Kidney tubule cell (primary cell): Measurements from ENCODE around the gene SLC35F1.
"Not testable (repeated sequence)": the region's sequence is repeated elsewhere in the genome, so short reads cannot be mapped to it uniquely, and the experiment has no call there.

Experiments
- DNase-seq: peaks from one replicate; pipeline ENCODE4 v3.0.0-alpha.2; 2018; ENCODE audit warnings: low spot score

The SLC35F1 gene

DNA sequence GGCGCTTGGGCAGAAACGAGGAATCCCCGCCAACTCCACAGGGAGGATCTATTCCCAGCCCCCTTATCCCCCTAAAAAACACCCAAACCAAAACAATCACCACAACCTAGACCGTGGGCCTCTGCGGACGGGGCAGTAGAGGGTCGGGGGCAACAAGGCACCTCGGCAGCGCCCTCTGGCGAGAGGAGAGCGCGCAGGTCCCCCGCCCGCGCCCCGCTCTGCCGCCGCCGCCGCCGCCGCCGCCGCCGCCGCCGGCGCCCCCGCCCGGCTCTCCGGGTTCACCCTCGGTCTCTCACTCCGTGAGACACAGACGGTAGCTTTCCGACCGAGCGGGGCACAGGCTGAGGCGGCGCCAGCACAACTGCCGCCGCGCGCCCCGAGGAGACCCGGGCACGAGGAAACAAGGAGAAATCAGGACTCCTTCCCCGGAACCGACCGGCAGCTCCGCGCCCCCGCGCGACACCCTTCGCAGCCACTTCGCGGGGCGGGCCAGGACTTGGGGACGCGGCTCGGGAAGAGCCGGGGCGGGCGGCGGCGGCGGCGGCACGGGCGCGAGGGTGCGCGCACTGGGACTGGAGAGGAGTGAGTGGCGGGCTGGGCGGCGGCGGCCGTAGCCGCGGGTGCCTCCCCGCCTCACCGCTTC is at the start of gene SLC35F1:
TSS of gene SLC35F1 (plus strand) at position 307 of the 643 bp plus-strand sequence.
- peak; percentile 25 for DNase-seq

DNA sequence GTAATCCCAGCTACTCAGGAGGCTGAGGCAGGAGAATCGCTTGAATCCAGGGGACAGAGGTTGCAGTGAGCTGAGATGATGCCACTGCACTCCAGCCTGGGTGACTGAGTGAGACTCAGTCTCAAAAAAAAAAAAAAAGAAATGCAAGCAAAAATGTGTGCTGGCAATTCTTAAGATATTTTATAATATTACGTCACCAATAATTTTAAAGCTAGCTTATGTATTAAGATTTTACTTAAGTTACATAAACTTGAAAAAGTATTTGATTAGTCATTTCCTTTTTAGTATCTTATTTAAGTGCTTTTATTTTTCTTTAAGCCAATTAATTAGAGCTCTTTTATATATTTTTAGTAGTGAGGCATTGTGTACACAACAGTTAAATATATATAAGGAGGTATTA is 48.5 kb upstream of the SLC35F1 start:
- not testable (repeated sequence) for DNase-seq

DNA sequence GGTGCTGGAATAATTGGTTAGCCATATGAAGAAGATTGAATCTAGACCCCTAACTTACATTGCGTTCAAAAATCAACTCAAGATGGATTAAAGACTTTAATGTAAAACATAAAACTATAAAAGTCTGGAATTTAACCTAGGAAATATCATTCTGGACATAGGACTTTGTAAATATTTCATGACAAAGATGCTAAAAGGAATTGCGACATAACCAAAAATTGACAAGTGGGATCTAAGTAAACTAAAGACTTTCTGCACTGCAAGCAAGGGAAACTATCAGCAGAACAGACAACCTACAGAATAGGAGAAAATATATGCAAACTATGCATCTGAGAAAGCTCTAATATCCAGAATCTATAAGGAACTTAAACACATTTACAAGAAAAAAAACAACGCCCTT is 45.5 kb upstream of the SLC35F1 start:
- DNase-seq, result no peak

DNA sequence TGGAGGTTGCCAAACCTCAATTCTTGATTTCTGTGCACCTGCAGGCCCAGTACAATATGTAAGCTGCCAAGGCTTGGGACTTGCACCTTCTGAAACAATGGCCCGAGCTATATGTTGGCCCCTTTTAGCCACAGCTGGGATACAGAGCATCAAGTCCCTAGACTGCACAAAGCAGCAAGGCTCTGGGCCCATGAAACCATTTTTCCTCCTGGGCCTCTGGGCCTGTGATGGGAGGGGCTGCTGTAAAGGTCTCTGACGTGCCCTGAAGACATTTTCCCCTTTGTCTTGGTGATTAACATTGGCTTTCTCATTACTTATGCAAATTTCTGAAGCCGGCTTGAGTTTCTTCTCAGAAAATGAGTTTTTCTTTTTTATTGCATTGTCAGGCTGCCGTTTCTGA is 40.5 kb upstream of the SLC35F1 start:
- DNase-seq, result no peak

DNA sequence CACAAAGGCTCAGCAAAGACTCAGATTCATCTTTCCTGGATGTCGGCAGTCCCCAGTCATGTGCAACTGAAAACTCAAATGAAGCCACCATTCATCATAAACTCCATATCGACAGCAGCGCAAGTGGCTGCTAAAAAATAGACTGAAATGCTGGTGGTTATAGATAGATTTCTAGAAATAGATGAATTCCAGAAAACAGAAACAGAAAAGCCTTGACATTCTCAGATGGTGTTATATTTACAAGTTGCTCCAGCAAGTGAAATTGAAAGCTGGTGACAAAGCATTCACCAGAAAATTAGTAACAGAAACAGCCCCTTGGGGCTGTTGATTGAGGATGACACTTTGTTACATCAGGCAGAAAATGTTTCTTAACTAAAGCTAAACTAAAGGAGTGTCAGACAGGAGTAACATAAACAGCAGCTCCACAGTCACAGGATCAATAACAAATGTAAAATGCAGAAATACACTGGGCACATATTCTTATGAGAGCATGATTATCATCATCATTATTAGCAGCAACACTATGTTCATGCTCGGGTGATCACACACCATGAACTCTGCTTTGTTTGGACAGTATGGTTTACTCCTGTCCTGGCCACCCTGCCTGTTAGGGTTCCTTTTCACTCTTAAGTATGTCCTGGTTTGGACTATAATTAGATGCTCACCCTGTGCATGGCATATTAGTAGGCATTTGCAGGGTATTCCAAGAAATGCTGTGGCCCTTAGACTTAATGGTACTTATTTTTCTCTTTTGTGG is 36.4 kb upstream of the SLC35F1 start:
- no peak for DNase-seq

DNA sequence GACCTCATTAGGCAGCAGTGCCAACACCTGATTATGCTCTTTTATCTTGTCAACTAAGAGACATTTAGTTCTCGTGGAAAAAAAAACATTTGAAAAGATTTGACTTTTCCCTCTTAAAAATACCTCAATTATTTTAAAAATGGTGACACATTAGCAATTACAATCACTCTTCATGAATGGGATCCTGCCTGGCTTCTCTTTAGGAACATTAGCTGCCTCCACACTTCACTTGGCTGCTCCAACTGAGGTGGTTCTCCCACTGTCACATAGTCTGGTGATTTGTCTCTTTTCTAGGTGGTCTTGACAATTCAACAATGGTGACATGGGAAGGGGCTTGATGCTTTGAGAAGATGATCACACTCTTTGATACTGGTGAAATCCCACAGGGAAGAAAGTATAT is 26.2 kb upstream of the SLC35F1 start:
- no peak for DNase-seq

DNA sequence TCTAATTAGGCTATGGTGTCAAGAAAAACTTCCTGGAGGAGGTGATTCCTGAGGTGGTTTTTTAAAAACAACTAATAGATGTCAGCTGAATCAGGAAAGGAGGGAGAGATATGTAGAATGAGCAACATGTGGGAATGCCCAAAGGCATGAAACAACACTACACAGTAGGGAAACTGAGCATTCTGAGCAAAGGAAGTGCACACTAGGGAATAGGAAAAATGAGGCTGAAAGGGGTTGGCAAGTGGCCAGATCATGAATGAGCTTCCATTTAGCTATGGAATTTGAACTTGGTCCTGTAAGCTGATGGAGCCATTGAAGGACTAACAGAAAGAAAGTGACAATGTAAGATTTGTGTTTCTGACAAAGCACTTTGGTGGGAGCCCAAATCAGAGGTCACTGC is 16.9 kb upstream of the SLC35F1 start:
- no peak for DNase-seq

DNA sequence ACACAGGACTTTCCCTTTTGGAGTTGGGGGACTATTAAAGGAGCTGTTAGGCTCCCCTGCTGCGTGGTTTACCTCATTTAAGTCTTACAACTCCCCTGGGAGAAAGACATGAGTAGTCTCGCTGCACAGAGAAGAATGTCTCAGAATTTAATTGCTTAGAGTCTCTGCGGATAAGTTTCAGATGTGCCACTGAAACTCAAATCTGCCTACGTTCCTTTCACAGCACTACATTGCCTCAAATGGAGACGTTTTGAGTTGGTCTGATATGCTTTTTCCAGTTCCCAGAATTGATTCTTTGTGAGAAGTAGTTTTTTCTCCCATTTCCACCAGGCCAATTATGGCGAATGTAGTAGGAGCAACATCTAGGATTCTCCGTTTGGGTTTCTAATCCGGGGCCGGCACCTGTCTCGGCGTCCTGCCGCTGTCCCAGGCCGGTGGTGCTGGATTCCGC is 532 bp upstream of the SLC35F1 start:
- DNase-seq, result no peak

DNA sequence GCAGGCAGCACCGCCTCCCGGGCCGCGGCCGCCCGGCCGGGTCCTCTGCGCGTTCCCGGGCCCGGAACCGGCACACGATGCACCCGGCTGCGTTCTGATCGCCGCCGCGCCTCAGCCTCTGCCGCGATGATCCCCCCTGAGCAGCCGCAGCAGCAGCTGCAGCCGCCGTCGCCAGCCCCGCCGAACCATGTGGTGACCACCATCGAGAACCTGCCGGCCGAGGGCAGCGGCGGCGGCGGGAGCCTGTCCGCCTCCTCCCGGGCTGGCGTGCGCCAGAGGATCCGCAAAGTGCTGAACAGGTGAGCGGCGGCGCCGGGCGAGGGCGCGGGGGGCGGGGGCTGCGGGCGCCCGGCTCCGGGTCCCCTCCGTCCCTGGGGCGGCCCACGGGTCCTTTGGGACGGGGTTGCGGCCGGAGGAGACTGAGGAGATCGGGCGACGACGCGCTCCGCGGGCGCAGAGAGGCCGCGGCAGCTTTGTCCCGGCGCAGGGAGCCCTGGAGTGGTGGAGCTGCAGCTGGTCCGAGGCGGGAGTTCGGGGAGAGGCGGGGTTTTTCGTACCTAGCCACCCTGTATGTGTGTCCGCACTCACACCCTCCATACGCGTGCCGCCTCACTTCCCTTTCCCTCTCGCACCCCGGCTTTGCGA is 659 bp downstream of the SLC35F1 start:
- peak; percentile 17 for DNase-seq

DNA sequence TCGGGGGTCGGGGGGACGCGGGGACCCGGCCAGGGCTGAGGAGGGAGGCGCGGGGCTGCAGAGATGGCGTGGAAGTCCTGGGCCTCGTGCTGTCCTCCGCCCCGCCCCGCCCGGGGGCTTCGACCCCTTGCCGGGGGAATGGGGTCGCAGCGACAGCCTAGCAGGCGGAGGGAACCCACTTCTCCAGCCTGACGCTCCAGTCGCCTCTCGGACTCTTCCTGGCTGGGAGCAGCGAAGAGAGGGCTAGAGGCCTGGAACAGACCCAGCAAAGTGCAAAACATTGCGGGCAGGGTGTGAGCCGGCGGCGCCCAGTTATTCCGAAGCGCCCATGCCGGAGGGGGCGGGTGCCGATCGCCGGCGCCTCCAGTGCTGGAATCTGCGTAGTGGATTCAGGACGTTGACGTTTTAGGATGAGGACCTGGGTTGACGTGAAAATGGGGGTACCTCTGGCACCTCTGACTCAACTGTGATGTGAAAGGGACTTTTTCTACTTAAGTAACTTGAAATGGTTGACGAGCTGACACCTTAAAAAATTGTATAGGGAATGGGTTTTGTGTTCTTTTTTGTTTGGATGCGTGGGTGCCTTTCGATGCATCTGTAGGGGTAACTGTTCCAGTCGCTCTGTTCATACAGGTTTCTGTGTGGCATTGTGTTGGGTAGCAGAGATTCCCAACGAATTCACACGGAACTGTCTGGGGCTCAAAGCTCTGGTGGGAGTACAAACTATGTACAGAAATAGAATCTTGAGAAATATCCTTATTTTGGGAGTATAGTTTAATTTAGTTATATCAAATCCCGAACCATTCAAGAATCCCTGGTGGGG is 1.4 kb downstream of the SLC35F1 start:
- DNase-seq, result peak; percentile 4

DNA sequence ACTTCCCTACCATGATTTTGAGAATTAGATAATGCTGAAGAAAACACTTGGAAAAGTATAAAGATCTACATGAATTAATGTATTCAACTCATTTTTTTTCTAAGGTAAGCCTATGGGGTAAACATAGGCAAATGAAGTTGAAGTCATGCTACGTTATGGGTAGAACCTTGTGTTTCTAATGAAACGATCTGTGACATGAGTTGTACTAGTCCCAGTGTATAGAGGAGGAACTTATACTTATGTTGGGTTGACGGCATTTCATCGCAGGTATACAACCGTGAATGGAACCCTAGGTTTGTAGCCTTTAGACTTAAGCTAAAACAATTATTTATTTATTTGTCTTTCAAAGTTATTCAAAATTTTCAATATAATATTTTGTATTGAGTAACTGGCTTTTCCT is 2.6 kb downstream of the SLC35F1 start:
- DNase-seq, result no peak

DNA sequence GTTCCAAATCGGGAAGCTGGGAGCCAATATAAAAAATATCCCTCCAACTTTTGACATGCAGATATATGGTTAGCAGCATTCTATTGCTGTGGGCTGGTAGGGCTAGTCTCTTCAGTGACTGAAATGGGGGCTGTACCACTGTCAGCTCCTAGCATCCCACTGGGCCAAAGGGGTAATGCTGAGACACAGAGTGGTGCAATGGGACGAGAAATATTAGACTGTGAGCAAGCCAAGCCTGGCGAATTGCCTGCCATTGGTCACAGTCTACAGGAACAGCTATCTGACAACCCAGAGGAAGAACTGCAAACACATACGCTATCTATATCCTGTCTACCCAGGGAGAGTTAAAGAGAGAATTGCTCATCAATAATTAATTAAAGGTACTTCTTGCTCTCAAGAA is 3.5 kb downstream of the SLC35F1 start:
- DNase-seq, result no peak

DNA sequence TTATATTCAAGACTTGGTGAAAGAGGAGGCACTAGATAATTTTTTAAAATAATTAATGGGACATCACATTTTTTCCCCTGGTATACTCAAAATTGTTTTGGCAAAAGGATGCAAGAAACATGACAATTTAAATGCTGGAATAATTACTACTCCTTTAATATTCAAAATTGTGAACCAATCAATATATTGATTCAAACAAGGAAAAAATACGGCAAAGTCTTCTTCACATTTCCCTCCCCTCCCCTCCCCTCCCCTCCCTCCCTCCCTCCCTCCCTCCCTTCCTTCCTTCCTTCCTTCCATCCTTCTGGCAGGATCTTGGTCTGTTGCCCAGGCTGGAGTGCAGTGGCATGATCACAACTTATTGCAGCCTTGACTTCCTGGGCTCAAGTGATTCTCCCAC is 4.1 kb downstream of the SLC35F1 start:
- DNase-seq, result no peak

DNA sequence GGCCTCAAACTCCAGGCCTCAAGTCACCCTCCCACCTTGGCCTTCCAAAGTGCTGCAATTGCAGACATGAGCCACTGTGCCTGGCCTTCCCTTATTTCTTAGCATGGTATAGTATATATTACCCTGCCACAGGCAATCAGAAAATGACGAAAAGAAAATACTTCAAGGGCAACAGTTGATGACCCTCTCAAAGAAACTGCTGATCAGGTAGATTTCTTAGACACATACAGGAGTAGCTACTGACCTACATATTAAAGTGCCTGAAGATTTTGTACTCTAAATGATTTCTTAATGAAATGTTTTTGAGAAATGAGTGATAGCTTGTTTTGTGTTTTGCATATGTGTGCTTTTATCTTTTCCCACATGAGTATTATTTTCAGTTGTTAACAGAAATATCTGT is 4.6 kb downstream of the SLC35F1 start:
- no peak for DNase-seq

DNA sequence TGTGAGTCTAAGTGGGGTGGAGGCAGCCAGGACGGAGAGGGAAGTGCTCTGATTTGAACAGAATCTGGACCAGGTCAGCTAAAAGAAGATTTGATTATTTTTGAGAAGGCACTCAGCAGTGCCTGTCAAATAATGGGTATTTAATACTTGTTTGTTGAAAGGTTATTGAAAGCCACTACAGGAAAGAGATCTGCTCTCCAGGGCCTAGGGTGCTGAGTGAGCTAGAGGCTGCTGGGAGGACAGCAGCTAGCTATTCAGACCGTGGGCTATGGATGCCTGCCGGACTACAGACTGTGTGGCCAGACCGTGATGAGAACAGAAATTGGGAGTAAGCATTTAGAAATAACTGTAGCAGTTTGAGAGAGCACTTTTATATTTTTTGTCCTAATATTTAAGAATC is 8.8 kb downstream of the SLC35F1 start:
- DNase-seq, result no peak

DNA sequence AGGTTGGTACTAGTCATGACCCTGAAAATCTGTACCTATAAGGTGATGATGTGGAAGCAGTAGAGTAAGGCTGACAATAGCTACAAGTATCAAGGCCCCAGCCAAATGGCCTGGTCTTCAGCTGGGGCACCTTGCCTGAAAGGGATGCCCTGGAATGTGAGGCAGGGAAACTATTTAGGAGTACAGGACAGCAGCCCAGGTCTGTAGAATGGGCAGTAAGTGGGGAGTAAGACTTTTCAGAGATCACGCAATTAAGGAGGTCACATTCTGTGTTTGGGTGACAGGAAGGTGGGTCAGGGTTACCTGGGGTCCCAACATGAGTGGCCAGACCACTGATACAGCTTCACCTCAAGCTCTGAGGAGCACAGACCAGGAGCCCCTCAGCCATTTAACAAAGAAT is 9.4 kb downstream of the SLC35F1 start:
- no peak for DNase-seq

DNA sequence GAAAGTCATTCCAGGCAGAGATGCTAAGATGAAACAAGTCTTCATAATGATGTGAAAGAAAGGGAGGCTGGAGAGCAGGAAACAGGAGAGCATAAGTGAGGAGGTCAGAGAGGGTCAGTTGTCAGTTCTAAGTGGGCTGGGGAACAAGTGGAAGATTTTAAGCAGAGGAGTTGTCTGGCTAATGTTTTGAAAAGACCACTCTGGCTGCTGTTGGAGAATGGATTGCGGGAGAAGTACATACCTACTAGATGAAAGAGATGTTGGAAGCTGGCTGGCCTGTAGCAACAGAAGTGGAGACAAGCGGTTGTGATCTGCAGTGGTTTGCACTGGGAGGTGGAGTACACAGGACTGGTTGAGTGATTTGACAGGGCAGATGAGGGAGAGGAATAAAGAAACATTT is 10.1 kb downstream of the SLC35F1 start:
- DNase-seq, result no peak

DNA sequence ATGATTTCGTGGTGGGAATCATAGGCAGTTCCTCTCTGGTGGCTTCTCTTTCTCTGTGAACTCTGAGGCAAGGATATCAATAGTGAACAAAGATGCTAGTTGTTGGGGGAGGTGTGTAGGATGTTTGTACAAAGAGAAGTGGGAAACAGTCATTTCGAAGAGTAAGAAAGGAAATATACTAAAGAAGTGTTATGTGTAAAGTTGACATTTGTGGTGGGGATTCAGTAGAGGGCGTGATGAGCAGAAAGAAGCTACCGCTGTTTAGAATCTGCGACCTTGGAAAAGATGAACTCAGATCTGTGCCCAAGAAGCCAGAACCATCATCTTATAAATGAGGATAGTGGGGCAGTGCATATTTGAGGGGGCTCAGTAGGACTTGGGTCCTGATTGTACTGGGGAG is 11.4 kb downstream of the SLC35F1 start:
- DNase-seq, result no peak

DNA sequence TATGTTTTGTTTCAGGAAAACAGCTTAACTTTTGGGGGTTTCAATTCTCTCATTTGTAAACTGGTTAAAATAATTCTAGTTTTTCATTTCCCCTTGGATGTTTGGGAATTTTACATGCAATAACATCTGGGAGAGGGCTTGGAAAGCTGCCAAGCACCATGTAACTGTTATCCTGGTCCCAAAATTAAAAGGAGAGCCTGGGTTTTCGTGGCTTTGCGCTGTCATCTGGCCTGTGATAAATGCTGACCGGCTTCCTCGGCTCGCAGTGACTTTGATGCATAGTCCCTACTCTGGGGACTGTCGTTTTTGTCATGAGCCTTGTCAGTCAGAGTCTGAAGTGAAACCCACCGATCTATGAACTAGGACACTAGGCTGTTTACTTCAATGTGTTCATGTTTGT is 12.2 kb downstream of the SLC35F1 start:
- DNase-seq, result no peak

DNA sequence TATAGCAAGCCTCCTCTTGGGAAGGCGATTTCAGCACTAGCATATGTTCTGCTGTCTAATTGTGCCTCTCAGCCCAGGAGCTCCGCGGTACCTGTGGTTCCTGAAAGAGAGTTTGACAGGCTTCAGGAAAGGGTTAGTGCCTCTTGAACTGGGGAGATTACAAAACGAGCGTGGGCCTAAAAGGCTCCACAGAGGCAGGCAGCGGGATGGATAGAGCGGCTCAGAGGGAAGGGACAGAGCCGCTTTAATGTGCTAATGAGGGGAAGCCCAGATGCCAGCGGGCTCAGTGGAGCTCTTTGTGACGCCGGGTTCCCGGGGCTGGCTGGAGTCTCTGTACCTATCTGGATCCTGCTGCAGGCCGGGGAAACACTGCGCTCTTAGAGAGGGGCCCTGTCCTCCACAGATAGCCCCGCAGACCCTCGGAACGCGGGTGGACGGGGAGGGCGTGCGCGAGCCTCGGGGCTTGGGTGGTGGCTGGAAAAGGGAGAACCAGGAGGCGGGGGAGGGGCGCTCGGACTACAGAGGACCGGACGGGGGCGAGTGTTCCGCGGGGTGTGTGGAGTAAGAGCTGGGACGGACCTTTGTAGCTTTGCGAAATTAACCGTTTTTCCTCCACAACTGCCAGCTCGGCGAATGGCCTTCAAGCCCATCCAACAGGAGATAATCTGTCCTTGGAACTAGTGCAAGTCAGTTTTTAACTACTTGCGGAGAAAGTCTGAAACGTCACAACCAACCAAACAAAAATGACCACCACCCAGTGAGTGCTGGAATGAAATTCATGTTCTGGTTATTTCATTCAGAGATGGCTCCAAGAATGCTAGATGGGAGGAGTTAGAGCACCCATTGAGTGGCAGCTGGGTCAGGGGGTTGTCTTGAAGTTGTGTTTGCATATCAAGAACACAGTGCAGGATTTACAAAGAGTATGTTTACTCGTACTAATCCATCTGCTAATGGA is 13.0 kb downstream of the SLC35F1 start:
- no peak for DNase-seq

DNA sequence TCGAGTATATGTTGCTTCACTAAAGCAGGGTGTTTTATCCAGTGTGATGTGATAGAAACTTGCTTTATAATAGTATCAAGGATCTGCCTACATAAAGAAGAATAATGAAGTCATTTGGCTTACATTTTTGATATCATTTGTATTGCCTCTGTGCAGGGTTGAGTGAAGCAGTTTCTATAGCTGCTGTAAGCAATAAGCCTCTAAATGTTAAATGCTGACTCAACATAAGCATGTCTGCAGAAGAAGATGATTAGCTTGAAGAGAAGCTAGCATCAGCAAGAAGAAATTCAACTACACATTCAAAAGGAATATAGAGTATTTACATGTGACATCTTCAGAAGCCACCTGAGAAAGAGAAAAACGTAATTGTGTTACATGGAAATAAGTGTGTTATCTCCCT is 17.6 kb downstream of the SLC35F1 start:
- DNase-seq, result no peak
